Karpas-422 (cell line): ENCODE results near the gene GOLGA7B. TPM values are rescaled to one million over a fixed set of nuclear protein-coding genes. Genes with fewer than 3 reads are reported as not detected.
"Not testable (repeated sequence)": the region's sequence is repeated elsewhere in the genome, so short reads cannot be mapped to it uniquely, and the experiment has no call there.

ENCODE experiments used
- DNase-seq: peaks from one replicate; pipeline ENCODE4 v3.0.0-alpha.2; 2015
- H2AFZ ChIP-seq: fragments of 200-600 bp; sonication (generic); 2 replicates; pipeline ENCODE4 v1.6.1; 2014; ENCODE audit warnings: antibody characterized with exemption, low read length, mixed read lengths
- H3K27ac ChIP-seq: fragments of 200-600 bp; sonication (generic); 2 replicates; pipeline ENCODE4 v1.5.1; 2014; ENCODE audit warnings: mild to moderate bottlenecking, low read length, moderate library complexity
- H3K27me3 ChIP-seq: fragments of 200-600 bp; sonication (generic); 2 replicates; pipeline ENCODE4 v1.6.1; 2014; ENCODE audit warnings: low read length, mixed read lengths
- H3K36me3 ChIP-seq: fragments of 200-600 bp; sonication (generic); 2 replicates; pipeline ENCODE4 v1.6.1; 2014; ENCODE audit warnings: low read length, mixed read lengths; ENCODE audit not compliant: insufficient read depth
- H3K4me1 ChIP-seq: fragments of 200-600 bp; sonication (generic); 2 replicates; pipeline ENCODE4 v1.6.1; 2014; ENCODE audit warnings: mild to moderate bottlenecking, low read length, mixed read lengths
- H3K4me2 ChIP-seq: fragments of 200-600 bp; sonication (generic); 2 replicates; pipeline ENCODE4 v1.6.1; 2014; ENCODE audit warnings: low read length, low read depth, mild to moderate bottlenecking; ENCODE audit not compliant: poor library complexity, severe bottlenecking
- H3K4me3 ChIP-seq: fragments of 200-600 bp; sonication (generic); 2 replicates; pipeline ENCODE4 v1.5.1; 2014; ENCODE audit warnings: mild to moderate bottlenecking, antibody characterized with exemption, low read length, mixed read lengths
- H3K79me2 ChIP-seq: fragments of 200-600 bp; sonication (generic); 2 replicates; pipeline ENCODE4 v1.6.1; 2014; ENCODE audit warnings: mild to moderate bottlenecking, low read length, mixed read lengths
- H3K9ac ChIP-seq: fragments of 200-600 bp; sonication (generic); 2 replicates; pipeline ENCODE4 v1.6.0; 2014; ENCODE audit warnings: low read length
- H3K9me2 ChIP-seq: fragments of 200-600 bp; sonication (generic), shearing (Covaris generic); replicated peaks from 2 replicates; pipeline ENCODE4 v1.6.0; 2014; ENCODE audit warnings: mild to moderate bottlenecking, low read length, moderate library complexity; ENCODE audit not compliant: insufficient read depth
- H3K9me3 ChIP-seq: fragments of 300-700, 200-600 bp; sonication (generic); 2 replicates; pipeline ENCODE4 v1.6.1; 2014; ENCODE audit warnings: low read length, mixed read lengths
- H4K20me1 ChIP-seq: fragments of 200-600 bp; sonication (generic); 2 replicates; pipeline ENCODE4 v1.6.1; 2014; ENCODE audit warnings: mild to moderate bottlenecking, antibody characterized with exemption, low read length, low read depth; ENCODE audit not compliant: insufficient read depth
- total RNA-seq: library from RNA; depleted of rRNA; stranded (reverse); fragments of >200 nt; shearing (Covaris generic); gene quantifications from 2 replicates; pipeline ENCODE4 v1.2.3, GENCODE V29; 2014; ENCODE audit warnings: low replicate concordance

GOLGA7B gene
- total RNA-seq, 1 experiment from 2014 or later: not detected

- not testable (repeated sequence) for H3K4me3 ChIP-seq, DNase-seq, H3K9ac ChIP-seq, H3K4me2 ChIP-seq, H3K36me3 ChIP-seq, H3K79me2 ChIP-seq, H3K9me3 ChIP-seq, H3K9me2 ChIP-seq, H4K20me1 ChIP-seq, H2AFZ ChIP-seq, H3K4me1 ChIP-seq, H3K27ac ChIP-seq, H3K27me3 ChIP-seq
Measured at GRCh38 chr10:97841166-97841565, 8.5 kb upstream of the GOLGA7B start.

- DNase-seq, H3K27me3 ChIP-seq, H3K4me3 ChIP-seq, H3K4me2 ChIP-seq, H3K9me3 ChIP-seq, H3K9ac ChIP-seq, H4K20me1 ChIP-seq, H3K79me2 ChIP-seq, H3K9me2 ChIP-seq, H2AFZ ChIP-seq, H3K4me1 ChIP-seq, H3K27ac ChIP-seq, H3K36me3 ChIP-seq: not testable (repeated sequence)
Measured at GRCh38 chr10:97842114-97842513, 7.5 kb upstream of the GOLGA7B start.

- Histone ChIP-seq H3K4me1 (no peaks in the 10 kb centered on the region), H3K79me2 (no peaks in the 10 kb centered on the region), H4K20me1 (no peaks in the 10 kb centered on the region), H3K27me3 (no peaks in the 10 kb centered on the region), H3K9me2 (no peaks in the 10 kb centered on the region), H3K27ac (no peak overlapping the region), H3K4me2 (no peak overlapping the region), H3K9me3 (no peaks in the 10 kb centered on the region), H3K9ac (no peak overlapping the region), H3K4me3 (no peak overlapping the region), H3K36me3 (no peaks in the 10 kb centered on the region), H2AFZ (no peak overlapping the region)
- no peak for DNase-seq
Measured at GRCh38 chr10:97842656-97843280, 6.9 kb upstream of the GOLGA7B start.

- Histone ChIP-seq H3K4me3 (no peak overlapping the region), H3K27ac (no peak overlapping the region), H3K9me3 (no peaks in the 10 kb centered on the region), H3K36me3 (no peaks in the 10 kb centered on the region), H4K20me1 (no peaks in the 10 kb centered on the region), H3K79me2 (no peaks in the 10 kb centered on the region), H3K9ac (no peak overlapping the region), H2AFZ (no peak overlapping the region), H3K27me3 (no peaks in the 10 kb centered on the region), H3K4me2 (no peak overlapping the region), H3K4me1 (no peaks in the 10 kb centered on the region), H3K9me2 (no peaks in the 10 kb centered on the region)
- no peak for DNase-seq
Measured at GRCh38 chr10:97843281-97843671, 6.4 kb upstream of the GOLGA7B start.

- H3K4me3 ChIP-seq, DNase-seq, H2AFZ ChIP-seq, H3K9me3 ChIP-seq, H4K20me1 ChIP-seq, H3K27me3 ChIP-seq, H3K79me2 ChIP-seq, H3K4me2 ChIP-seq, H3K4me1 ChIP-seq, H3K9ac ChIP-seq, H3K27ac ChIP-seq, H3K9me2 ChIP-seq, H3K36me3 ChIP-seq: not testable (repeated sequence)
Measured at GRCh38 chr10:97843972-97844371, 5.7 kb upstream of the GOLGA7B start.

GRCh38 chr10:97844678-97845077 is 5.0 kb upstream of the GOLGA7B start:
- Histone ChIP-seq H2AFZ (no peak overlapping the region), H4K20me1 (no peaks in the 10 kb centered on the region), H3K4me2 (no peak overlapping the region), H3K27me3 (no peaks in the 10 kb centered on the region), H3K9me3 (no peaks in the 10 kb centered on the region), H3K4me1 (no peaks in the 10 kb centered on the region), H3K79me2 (no peaks in the 10 kb centered on the region), H3K27ac (no peak overlapping the region), H3K36me3 (no peaks in the 10 kb centered on the region), H3K9ac (no peak overlapping the region), H3K4me3 (no peak overlapping the region), H3K9me2 (no peaks in the 10 kb centered on the region)
- no peak for DNase-seq

GRCh38 chr10:97849103-97849686 is 448 bp upstream of the GOLGA7B start:
- no peak for DNase-seq
- H3K4me1 ChIP-seq: peaks cover 7% of the 10 kb centered on the region
- no peaks in the 10 kb centered on the region for H3K27me3 ChIP-seq
- H3K4me2 ChIP-seq: peak overlapping the region; percentile 19
- H3K36me3 ChIP-seq: no peaks in the 10 kb centered on the region
- H3K9ac ChIP-seq: no peak overlapping the region
- no peak overlapping the region for H2AFZ ChIP-seq
- no peaks in the 10 kb centered on the region for H3K9me2 ChIP-seq
- H3K27ac ChIP-seq: no peak overlapping the region
- H3K9me3 ChIP-seq: no peaks in the 10 kb centered on the region
- no peaks in the 10 kb centered on the region for H3K79me2 ChIP-seq
- H3K4me3 ChIP-seq: peak overlapping the region; percentile 34; the same call in 1 of the 2 replicates
- no peaks in the 10 kb centered on the region for H4K20me1 ChIP-seq

GRCh38 chr10:97850446-97850845 is 803 bp downstream of the GOLGA7B start:
- Histone ChIP-seq H2AFZ (no peak overlapping the region), H3K79me2 (no peaks in the 10 kb centered on the region), H3K9me3 (no peaks in the 10 kb centered on the region), H3K27me3 (no peaks in the 10 kb centered on the region), H3K4me1 (peaks cover 10% of the 10 kb centered on the region), H4K20me1 (no peaks in the 10 kb centered on the region), H3K4me2 (no peak overlapping the region), H3K9ac (no peak overlapping the region), H3K27ac (no peak overlapping the region), H3K36me3 (no peaks in the 10 kb centered on the region), H3K4me3 (no peak overlapping the region), H3K9me2 (no peaks in the 10 kb centered on the region)
- no peak for DNase-seq
